HG03196 (cell line): ENCODE measurements around the gene PNPLA2.

Experiments used
- ATAC-seq: cut with Tn5 transposase; IDR thresholded peaks from one replicate; pipeline ENCODE4 v1.9.1; 2021; ENCODE audit not compliant: unreplicated experiment

The PNPLA2 gene

GRCh38 chr11:818396-819128 lies at the start of gene PNPLA2:
Gene PNPLA2, plus strand, starts transcription at chr11:818914. Its CDS starts 805 bp downstream, at chr11:819719.
- no peak for ATAC-seq

- ATAC-seq = no peak
Measured at GRCh38 chr11:769887-770641, 48.6 kb upstream of the PNPLA2 start.

GRCh38 chr11:770642-771616 lies 47.8 kb upstream of the PNPLA2 start:
- no peak for ATAC-seq

- ATAC-seq = no peak
Measured at GRCh38 chr11:771617-772204, 47.0 kb upstream of the PNPLA2 start.

GRCh38 chr11:772429-773390 lies 46.0 kb upstream of the PNPLA2 start:
- ATAC-seq = no peak

- no peak for ATAC-seq
Measured at GRCh38 chr11:773425-773824, 45.3 kb upstream of the PNPLA2 start.

- no peak for ATAC-seq
Measured at GRCh38 chr11:773830-774229, 44.9 kb upstream of the PNPLA2 start.

GRCh38 chr11:774873-775592 lies 43.7 kb upstream of the PNPLA2 start:
- ATAC-seq = no peak

- no peak for ATAC-seq
Measured at GRCh38 chr11:776263-776560, 42.5 kb upstream of the PNPLA2 start.

GRCh38 chr11:776561-777287 lies 42.0 kb upstream of the PNPLA2 start:
- peak; percentile 21 for ATAC-seq

GRCh38 chr11:777288-778255 lies 41.1 kb upstream of the PNPLA2 start, which contains the start of gene GATD1:
Gene GATD1, minus strand, starts transcription at chr11:777487. Its CDS starts 25 bp downstream, at chr11:777462.
- ATAC-seq = peak; percentile 71

- no peak for ATAC-seq
Measured at GRCh38 chr11:778976-779954, 39.4 kb upstream of the PNPLA2 start.

GRCh38 chr11:779955-780532 lies 38.7 kb upstream of the PNPLA2 start:
- no peak for ATAC-seq

GRCh38 chr11:782264-783174 lies 36.2 kb upstream of the PNPLA2 start:
- no peak for ATAC-seq

- no peak for ATAC-seq
Measured at GRCh38 chr11:783581-784015, 35.1 kb upstream of the PNPLA2 start.
